Measurements from ENCODE around the gene VOPP1.

DNA sequence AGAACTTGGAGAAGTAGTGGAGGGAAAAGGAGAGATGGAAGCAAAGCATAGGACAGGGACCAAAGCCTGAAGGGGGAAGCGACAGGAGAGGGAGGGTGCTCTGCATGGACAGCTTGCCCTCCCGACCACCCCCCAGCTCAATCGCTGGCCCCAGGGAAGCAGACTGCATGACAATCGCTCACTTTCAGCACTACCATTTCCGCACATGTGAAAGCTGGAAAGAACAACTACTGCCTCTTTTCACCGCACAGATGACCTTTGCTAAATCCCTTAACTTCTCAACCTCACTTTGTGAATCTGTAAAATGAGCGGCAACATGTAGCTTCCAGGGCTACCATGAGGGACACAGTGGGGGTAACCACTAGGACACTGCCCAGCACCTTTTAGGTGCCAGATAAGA, 17.1 kb downstream of the VOPP1 start:
- TF ChIP-seq, protein P1, sequence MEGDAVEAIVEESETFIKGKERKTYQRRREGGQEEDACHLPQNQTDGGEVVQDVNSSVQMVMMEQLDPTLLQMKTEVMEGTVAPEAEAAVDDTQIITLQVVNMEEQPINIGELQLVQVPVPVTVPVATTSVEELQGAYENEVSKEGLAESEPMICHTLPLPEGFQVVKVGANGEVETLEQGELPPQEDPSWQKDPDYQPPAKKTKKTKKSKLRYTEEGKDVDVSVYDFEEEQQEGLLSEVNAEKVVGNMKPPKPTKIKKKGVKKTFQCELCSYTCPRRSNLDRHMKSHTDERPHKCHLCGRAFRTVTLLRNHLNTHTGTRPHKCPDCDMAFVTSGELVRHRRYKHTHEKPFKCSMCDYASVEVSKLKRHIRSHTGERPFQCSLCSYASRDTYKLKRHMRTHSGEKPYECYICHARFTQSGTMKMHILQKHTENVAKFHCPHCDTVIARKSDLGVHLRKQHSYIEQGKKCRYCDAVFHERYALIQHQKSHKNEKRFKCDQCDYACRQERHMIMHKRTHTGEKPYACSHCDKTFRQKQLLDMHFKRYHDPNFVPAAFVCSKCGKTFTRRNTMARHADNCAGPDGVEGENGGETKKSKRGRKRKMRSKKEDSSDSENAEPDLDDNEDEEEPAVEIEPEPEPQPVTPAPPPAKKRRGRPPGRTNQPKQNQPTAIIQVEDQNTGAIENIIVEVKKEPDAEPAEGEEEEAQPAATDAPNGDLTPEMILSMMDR (IDR thresholded peaks at IDR 0.05): no peak
- TF ChIP-seq EP300 (IDR thresholded peaks at IDR 0.05; ENCODE audit: low read depth) (no peak), POLR2AphosphoS5 (IDR thresholded peaks at IDR 0.05) (no peak), POLR2A (IDR thresholded peaks at IDR 0.05) (no peak)

Measured in transverse colon (tissue), 4 donors.